NCI-H526 treated with DMSO at 0.1 percent for 48 hours (cell line): ENCODE measurements around the gene TMEM145.

ENCODE experiments used
- DNase-seq: peaks from one replicate; lab custom pipeline; 2025; lab: John Stamatoyannopoulos, UW

The TMEM145 gene

GRCh38 chr19:42278452-42279154, 34.5 kb upstream of the TMEM145 start:
- no peak for DNase-seq

- no peak for DNase-seq
These were observed 33.8 kb upstream of the TMEM145 start for GRCh38 chr19:42279155-42279901.

- DNase-seq, result peak; percentile 93
These were observed 33.0 kb upstream of the TMEM145 start for GRCh38 chr19:42279902-42280814.

- DNase-seq, result no peak
These were observed 32.3 kb upstream of the TMEM145 start for GRCh38 chr19:42280815-42281145.

- DNase-seq, result peak; percentile 44
These were observed 31.8 kb upstream of the TMEM145 start for GRCh38 chr19:42281146-42281826.

GRCh38 chr19:42281827-42282762, 31.0 kb upstream of the TMEM145 start:
- no peak for DNase-seq

- DNase-seq, result no peak
These were observed 30.3 kb upstream of the TMEM145 start for GRCh38 chr19:42282819-42283187.

GRCh38 chr19:42283188-42284065, 29.7 kb upstream of the TMEM145 start:
- DNase-seq, result peak; percentile 84

GRCh38 chr19:42284066-42284501, 29.0 kb upstream of the TMEM145 start:
- peak; percentile 75 for DNase-seq

- no peak for DNase-seq
These were observed 28.3 kb upstream of the TMEM145 start for GRCh38 chr19:42284591-42285341.

- no peak for DNase-seq
These were observed 27.6 kb upstream of the TMEM145 start for GRCh38 chr19:42285541-42285941.

- no peak for DNase-seq
These were observed 27.1 kb upstream of the TMEM145 start for GRCh38 chr19:42285988-42286348.

- no peak for DNase-seq
These were observed 26.6 kb upstream of the TMEM145 start for GRCh38 chr19:42286349-42287016.

- DNase-seq, result no peak
These were observed 25.9 kb upstream of the TMEM145 start for GRCh38 chr19:42287017-42287826.

GRCh38 chr19:42287827-42288107, 25.3 kb upstream of the TMEM145 start:
- no peak for DNase-seq

- no peak for DNase-seq
These were observed 24.7 kb upstream of the TMEM145 start for GRCh38 chr19:42288387-42288786.

- no peak for DNase-seq
These were observed 24.1 kb upstream of the TMEM145 start for GRCh38 chr19:42288881-42289555.
